GM12864 (cell line): Measurements from ENCODE around the gene VGLL4.

Experiments used
- DNase-seq: peaks from one replicate; pipeline ENCODE4 v3.0.0-alpha.2; 2011; ENCODE audit warnings: low read depth
- H3K4me3 ChIP-seq: 2 replicates; pipeline ENCODE4 v1.5.1; 2011; ENCODE audit warnings: mild to moderate bottlenecking, low read depth, low read length, control low read depth
- TF ChIP-seq, protein P1 (sequence below): IDR thresholded peaks from 2 replicates; pipeline ENCODE4 v1.5.1; 2011; ENCODE audit warnings: low read depth, mild to moderate bottlenecking, moderate library complexity, low read length, control low read depth, inconsistent platforms; ENCODE audit errors: missing control alignments

VGLL4 gene

DNA sequence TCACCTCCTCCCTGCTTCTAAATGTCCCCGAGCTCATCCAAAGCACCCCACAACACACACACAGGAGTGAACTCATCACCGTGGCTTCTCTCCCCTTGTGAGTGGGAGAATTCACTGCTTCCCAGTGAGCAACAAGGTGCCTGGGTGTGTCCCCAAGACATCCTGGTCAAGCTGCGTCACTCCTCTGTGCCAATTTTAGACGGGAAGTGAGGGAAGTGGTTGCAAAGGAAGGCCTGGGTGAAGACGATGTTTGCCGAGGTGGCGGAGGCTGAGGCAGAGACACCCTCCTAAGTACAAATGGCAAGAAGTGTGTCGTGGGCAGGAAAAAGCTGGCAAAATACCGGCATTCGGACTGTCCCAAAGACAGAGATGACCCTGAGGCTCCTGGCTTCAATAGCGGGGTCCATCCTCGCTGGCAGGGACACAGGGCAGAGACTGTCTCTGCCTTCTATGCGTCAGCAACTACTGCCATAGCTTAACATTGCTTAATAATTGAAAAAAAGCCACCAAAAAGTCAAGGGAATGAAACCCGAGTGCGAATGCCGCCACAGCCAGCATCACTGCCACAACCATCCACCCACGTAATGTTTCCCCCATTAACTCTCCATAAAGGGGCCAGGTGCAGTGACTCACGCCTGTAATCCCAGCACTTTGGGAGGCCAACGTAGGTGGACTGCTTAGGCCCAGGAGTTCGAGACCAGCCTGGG is 72.8 kb downstream of the VGLL4 start:
- TF ChIP-seq, protein P1, sequence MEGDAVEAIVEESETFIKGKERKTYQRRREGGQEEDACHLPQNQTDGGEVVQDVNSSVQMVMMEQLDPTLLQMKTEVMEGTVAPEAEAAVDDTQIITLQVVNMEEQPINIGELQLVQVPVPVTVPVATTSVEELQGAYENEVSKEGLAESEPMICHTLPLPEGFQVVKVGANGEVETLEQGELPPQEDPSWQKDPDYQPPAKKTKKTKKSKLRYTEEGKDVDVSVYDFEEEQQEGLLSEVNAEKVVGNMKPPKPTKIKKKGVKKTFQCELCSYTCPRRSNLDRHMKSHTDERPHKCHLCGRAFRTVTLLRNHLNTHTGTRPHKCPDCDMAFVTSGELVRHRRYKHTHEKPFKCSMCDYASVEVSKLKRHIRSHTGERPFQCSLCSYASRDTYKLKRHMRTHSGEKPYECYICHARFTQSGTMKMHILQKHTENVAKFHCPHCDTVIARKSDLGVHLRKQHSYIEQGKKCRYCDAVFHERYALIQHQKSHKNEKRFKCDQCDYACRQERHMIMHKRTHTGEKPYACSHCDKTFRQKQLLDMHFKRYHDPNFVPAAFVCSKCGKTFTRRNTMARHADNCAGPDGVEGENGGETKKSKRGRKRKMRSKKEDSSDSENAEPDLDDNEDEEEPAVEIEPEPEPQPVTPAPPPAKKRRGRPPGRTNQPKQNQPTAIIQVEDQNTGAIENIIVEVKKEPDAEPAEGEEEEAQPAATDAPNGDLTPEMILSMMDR, result no peak
- no peak overlapping the region for H3K4me3 ChIP-seq
- DNase-seq, result no peak

DNA sequence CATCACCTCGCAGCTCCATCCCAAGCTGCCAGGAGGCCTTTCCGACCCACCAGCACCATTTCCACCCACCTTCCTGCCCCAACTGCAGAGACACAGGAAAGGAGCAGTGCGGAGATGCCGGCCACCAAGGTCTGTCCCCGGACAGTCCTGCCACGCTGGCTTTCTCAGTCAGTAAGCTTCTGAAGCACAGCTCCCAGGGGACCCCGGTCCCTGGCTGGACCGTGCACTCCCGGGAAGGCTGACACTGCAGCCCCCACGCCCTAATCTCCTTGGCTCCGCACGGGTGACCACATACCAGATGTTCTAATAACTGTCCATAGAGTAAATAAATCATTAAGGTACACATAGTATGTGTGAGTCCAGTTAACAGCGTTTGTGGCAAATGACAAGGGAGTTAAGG is 73.5 kb downstream of the VGLL4 start:
- TF ChIP-seq, protein P1, result no peak
- no peak for DNase-seq

DNA sequence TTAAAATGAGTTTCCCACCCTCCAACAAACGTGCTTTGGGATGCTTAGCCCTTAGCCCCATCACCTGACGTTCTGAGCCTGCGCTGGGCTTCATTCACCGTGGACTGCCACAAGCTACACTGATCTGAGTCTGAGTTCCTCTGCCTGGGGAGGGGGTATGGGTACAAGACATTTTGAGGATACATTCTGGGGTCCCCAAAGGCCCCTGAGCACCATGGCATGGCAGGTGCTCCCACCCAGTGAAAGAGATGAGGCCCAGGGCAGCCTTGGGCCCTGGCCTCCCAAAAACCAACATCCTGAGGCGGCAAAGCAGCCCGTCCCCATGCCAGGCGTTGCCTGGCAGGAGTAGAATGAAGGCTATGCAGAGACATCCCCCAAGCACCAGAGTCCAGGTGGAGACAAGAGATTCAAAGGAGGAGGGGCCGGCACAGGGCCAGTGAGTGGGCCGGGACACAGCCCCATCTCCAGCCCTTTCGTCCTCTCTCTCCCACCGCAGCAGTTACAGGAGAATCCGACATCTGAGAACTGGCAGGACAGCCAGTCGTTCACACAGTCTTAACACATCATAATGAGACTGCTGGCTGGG is 74.5 kb downstream of the VGLL4 start:
- DNase-seq, result no peak
- H3K4me3 ChIP-seq, result no peak overlapping the region
- TF ChIP-seq, protein P1, result no peak

More for the DNA sequence above, 73.5 kb downstream of the VGLL4 start:
- H3K4me3 ChIP-seq, result no peak overlapping the region

DNA sequence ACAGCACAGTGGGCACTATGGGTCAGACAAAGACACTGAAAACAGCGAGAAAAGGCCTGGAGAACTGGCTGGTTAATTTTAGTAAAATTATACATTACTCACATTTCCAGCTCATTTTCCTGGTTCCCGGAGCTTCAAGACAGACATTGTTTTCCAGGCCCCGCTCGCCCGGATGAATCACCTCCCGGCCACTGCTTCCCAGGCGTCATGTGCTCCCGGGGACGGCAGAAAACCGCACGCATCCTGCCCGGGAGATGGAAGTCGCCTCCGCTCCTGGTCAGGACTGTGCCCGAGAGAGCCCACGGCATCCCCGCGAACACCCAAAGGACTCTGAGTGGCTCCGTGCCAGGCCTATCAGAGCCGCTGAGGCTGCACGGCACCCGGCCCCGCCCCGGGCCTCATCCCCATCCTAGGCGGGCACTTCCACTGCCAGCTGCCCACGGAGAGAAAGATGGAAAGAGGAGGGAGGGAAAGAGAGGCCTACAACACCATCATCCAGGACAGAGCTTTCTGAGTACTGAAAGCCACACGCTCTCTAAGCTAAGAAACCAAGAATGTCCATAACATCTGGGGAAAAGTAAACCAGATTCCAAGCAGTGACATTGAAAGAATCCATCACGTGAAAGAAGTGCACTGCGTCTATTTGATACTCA is 75.1 kb downstream of the VGLL4 start:
- DNase-seq, result no peak
- TF ChIP-seq, protein P1, result no peak
- no peak overlapping the region for H3K4me3 ChIP-seq

DNA sequence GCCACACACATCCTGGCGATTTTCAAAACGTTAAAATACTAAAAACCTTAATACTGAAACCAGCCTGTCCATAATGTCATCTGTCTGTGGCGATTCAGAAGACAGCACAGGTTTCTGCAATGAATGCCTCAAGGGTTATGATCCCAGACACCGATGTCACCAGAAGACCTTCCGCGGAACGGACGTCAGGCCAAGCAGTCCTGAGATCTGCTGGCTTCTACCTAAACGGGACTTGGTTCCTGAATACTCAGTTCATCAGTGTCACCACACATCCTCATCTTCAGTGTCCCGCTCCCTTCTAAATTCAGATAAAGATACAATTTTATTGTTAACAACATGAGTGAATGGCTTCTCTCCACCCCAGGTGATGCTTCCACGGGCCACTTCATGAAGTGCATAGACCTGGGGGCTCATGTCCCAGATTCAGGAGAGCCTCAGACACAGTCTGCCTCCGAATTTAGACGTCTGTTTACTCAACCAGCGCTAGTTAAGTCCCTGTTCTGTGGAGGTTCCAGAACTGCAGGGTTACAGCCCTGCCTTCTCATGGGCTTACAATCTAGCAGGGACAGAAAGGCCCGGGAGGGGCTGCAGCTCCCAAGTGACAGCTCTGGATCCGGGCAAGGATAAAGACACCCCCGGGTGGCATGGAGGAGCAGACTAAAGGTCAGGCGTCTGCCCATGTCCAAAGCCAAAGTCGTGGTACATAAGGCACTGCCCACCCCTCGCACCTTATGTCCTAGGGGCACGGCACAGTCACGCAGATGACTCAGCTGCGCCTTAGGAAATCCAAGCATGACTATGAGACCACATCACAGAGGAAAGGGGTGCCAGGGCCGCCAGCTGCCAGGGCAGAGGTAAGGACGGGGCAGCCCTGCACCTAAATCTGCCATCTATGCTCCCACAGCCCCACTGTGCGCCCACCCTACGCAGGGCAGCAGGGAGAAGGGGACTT is 75.9 kb downstream of the VGLL4 start:
- TF ChIP-seq, protein P1, result no peak
- DNase-seq, result no peak
- no peak overlapping the region for H3K4me3 ChIP-seq

DNA sequence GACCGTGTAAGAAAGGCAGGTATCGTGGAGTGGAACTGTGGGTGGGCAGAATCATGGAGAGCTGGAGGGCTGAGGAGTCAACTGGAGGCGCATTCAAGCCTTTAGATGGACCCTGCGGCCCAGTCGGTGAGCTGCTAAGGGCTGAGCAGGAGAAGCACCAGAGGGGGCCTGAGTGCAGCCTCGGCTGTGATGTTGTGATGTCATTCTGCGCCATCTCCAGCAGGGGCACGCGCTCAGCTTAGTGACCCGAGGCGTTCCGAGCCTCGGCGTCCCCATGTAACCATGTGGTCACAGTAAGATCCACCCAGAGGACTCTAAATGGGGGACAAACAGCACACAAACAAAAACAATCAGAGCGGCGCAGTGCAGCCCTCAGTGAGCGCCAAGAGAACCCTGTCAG is 76.8 kb downstream of the VGLL4 start:
- TF ChIP-seq, protein P1, result no peak
- no peak for DNase-seq
- H3K4me3 ChIP-seq, result no peak overlapping the region
